Thyroid gland (tissue), 4 donors: ENCODE data around the gene PROM1.

Experiments used
- CTCF ChIP-seq, 6 experiments: fragments of 200-600 bp in 3 of 6; fragments of 450-650 bp in 3 of 6; sonication (generic) in 3 of 6; IDR thresholded peaks; one replicate each; pipeline ENCODE4 v1.5.1; 2016 to 2019; ENCODE audit warnings: antibody characterized with exemption in 6 of 6, mild to moderate bottlenecking in 2 of 6, inconsistent platforms in 1 of 6, moderate library complexity in 1 of 6
- POLR2A ChIP-seq, 2 donors: fragments of 450-650 bp; IDR thresholded peaks; one replicate each; pipeline ENCODE4 v1.6.1; 2017; ENCODE audit warnings: antibody characterized with exemption in 2 of 2, mild to moderate bottlenecking in 2 of 2, moderate library complexity in 1 of 2

DNA sequence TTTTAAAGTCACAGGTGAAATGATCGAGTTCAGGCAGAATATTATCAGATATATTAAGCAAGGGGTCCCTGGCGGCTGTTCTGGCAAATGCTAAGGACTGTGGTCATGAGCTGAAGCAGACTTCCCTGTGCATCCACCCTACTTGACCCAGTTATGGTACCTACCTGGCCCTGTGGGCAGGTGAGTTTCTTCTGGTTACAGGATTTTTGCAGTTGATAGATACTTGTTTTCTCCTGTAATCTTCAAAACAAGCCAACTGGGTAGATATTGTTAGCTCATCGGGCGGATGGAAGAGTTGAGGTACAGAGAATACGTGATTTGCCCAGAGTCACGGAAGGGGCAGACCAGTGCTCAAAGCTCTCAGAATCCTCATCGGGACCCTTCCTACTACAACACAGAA is 18.5 kb upstream of the PROM1 start:
- no peak for TF ChIP-seq CTCF (IDR thresholded peaks at IDR 0.05)
- no peak for TF ChIP-seq POLR2A (IDR thresholded peaks at IDR 0.05)
